ENCODE results near the gene GPR119.
"Not testable (repeated sequence)": the region's sequence is repeated elsewhere in the genome, so short reads cannot be mapped to it uniquely, and the experiment has no call there.

GPR119 gene

DNA sequence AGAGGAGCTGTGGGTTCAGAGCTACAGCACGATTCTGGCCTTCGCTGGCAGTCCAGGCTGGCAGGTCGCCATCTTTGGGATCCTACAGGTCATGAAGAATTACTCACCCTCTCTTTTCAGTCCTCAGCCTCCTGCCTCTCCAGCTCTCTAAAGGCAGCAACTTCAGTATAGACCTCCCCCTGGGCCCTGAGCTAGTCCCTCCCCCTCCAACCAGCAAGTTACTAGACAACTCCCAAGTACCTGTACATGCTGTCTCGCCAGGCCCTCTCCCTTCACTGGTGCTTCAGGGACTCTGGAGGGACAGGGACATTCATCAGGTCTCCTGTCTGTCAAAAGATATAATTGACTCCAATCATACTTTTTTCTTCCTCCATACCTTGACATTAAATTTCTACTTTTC lies at the start of gene GPR119:
TSS of gene GPR119 (minus strand) at position 155 of the 400 bp plus-strand sequence. CDS start 227 bp downstream, outside the sequence.
- no peak for DNase-seq (ENCODE audit: low read depth in 2 of 2)

DNA sequence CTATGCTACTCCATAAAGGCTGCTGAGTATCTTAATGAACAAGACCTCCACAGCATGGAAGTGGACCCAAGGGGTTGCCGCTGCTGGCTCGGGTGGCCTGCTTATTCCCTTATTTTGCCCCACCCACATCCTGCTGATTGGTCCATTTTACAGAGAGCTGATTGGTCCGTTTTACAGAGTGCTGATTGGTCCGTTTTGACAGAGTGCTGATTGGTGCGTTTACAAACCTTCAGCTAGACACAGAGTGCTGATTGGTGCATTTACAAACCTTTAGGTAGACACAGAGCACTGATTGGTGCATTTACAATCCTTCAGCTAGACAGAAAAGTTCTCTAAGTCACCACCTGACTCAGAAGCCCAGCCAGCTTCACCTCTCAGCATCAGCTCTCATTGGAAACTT lies 43.8 kb upstream of the GPR119 start:
- DNase-seq (ENCODE audit: low read depth in 2 of 2) = not testable (repeated sequence)

DNA sequence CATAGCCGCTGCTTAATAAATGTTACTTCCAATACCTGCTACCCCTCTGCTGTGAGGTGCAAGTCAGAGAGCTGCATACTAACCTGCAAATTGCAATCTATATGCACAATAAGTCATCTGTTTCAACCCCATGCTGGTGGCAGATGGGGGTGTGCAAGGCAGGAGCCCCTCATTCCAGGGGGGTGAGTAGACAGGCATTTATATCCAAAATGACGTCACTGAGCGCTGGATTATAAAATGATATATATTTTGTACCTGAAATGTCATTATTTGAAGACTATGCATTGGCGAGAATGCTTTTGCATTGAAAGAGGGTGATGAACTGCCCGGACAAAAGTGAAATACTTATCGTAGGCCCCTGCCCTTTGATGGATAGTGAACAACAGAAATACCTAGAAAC lies 41.1 kb upstream of the GPR119 start:
- no peak for DNase-seq (ENCODE audit: low read depth in 2 of 2)

DNA sequence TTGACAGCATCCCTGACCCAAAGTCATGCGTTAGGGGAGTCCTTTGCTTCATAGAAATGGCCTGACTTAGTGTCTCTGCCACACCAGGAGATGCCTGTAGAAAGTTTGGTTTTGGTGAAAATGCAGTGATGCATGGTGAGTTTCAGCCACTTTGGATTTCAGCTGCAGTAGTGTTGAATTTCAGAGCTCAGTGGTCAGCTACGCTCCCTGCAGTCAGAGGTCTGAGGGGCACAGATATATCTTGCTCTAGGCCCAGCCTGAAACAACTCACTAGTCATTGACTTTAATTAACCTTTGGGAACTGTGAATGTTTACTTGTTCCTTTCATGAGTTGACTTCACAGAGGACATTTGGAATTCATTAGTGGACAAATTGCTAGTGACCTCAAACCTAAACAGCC lies 33.8 kb upstream of the GPR119 start:
- no peak for DNase-seq (ENCODE audit: low read depth in 2 of 2)

DNA sequence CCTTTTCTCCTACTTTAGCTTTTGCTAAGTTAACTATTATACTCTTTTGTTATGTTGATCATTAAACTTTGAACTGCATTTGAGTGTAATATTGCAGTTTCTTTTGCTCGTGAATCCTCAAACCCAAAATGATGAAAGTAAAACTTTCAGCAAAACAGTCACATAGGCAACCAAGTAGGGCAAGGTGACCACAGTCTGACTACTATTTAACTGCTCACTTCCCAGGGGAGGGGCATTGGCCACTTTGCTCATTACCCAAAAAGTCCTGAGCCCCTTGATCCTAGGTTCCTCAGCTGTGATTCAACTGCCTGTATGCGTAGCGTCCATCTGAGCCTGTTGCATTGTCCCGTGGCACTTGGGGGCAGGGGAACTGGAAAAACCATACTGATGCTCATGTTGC lies 33.3 kb upstream of the GPR119 start:
- DNase-seq (ENCODE audit: low read depth in 2 of 2) = no peak

DNA sequence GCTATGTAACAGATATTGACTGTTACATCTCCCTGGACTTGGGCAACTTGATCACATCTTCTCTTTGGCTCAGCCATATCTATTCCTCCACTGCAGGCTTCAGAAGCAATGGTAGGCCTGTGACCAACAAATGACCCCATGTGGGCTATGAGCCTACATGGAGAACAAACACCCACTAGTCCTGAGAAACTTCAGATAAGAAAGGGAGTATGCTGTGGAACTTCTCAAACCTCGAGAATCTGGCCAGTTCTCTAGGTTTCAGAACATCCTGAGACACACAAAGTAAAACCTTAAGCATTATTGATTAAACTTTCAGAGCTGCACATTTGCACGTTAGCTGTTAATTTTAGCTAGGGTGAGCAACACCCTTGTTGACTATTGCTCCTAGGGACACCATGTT lies 32.6 kb upstream of the GPR119 start:
- no peak for DNase-seq (ENCODE audit: low read depth in 2 of 2)

DNA sequence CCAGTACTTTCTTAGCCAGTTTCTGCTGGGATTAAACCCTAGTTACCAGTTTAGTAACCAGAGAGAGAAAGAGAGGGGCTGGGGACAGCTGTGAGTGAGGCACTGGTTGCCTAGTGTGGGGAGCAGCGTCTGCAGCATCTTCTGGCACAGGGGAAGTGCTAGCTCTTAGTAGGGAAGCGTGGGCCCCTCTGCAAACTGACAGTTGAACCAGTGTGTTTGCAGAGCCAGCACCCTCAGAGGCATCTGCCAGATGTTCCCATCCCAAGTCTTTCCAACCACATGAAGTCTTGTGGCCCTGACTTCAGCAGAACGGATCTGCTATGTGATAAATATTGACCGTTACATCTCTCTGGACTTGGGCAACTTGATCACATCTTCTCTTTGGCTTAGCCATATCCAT lies 31.3 kb upstream of the GPR119 start:
- DNase-seq (ENCODE audit: low read depth in 2 of 2) = no peak

DNA sequence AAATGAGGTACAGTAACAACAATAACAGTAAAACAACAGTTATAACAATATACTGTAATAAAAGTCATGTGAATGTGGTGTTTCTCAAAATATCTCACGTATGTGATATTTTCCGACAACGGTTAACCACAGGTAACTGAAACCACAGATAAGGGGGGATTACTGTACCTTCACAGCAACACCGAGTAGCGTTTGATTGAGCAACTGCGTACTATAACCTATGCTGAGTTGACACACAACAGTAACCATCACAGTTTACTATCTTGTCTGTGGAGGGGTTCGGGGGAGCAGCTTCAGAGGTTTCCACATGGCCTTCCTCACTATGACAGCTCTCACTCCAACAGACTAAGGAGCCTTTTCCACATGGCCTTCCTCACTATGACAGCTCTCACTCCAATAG lies 29.7 kb upstream of the GPR119 start:
- no peak for DNase-seq (ENCODE audit: low read depth in 2 of 2)

DNA sequence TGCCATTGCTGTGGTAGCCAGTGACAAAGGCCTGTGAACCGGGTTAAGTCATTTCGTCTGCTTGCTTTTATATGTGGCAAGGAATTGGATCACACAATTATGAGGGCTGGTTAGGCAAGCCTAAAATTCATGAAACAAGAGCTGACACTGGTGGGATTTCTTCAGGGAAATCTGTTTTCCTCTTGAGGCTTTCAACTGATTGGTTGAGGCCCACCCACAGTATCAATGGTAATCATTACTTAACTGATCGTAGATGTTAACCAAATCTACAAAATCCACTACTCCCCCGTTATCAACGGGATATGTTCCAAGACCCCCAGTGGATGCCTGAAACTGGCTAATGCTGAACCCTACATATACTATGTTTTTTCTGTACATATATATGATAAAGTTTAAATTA lies 29.3 kb upstream of the GPR119 start:
- DNase-seq (ENCODE audit: low read depth in 2 of 2) = no peak

DNA sequence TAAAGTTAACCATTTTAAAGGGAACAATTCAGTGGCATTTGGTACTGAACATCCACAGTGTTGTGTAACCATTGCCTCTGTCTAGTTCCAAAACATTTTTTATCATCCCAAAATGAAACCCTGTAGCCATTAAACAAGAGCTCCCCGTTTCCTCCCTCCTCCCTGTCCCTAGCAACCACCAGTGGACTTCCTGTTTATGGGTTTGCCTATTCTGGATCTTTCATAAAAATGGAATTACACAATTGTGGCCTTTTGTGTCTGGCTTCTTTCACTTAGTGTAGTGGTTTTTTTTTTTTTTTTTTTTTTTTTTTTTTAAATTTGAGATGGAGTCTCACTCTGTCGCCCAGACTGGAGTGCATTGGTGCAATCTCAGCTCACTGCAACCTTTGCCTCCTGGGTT lies 27.9 kb upstream of the GPR119 start:
- DNase-seq (ENCODE audit: low read depth in 2 of 2) = no peak

DNA sequence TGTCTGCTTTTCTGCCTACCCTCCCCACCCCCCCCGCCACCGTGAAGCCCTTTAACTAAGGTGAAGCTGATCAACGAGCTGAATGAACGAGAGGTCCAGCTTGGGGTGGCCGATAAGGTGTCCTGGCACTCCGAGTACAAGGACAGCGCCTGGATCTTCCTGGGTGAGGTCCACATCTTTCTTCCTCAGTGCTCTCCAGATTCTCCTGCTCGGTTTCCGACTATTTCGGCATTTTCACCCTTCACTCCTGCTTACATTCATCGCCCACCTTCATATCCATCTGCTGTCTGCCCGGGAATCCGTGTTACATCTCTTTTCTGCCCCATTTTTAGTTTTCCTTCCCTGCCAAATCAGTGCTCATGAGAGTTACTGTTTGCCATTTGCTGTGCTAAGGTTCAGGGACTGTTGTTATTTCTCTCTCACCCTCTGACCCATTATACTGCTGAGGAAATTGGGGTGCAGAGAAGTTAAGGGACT lies 16.8 kb upstream of the GPR119 start:
- DNase-seq (ENCODE audit: low read depth in 2 of 2) = no peak

DNA sequence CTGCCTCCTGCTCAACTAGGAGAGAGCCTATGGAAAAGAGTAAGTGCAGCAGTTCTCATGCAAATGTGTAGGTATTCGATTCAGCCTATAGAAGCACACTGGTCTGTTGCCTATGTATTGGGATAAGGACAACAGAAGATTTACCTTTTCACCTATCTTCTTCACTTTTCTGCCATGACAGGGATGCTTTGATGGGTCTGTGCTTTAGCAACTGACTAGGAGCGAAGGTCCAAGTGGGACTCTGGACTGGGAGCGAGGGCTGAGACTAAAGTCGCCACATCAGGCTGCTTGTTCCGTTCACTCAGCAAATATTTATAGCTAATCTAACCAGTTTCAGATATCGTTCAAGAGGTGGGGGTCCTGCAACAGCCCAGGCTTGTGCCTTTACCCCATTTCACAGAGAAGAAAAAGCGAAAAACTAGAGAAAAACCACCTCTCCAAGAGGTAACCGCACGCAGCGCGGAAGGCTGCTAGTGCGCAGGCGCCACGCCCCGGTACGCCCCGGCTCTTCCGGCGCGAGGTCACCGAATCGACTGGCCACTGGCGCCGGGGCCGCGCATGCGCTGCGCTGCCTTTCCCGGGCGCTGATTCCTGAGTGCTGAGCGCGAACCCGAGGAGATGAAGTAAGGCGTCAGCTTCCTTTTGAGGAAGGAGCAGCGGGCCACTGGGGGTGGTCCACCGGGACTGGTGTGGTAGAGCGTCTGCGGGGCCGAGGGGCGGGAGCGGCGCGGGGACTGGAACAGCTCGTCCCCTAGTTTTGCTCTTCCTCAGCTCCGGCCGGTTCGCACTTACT lies 16.1 kb upstream of the GPR119 start, which contains the start of gene RBMX2:
TSS of gene RBMX2 (plus strand) at position 573 of the 793 bp plus-strand sequence. CDS start at position 619, 46 bp downstream.
- DNase-seq (ENCODE audit: low read depth in 2 of 2) = peak; percentile 45 to 49

DNA sequence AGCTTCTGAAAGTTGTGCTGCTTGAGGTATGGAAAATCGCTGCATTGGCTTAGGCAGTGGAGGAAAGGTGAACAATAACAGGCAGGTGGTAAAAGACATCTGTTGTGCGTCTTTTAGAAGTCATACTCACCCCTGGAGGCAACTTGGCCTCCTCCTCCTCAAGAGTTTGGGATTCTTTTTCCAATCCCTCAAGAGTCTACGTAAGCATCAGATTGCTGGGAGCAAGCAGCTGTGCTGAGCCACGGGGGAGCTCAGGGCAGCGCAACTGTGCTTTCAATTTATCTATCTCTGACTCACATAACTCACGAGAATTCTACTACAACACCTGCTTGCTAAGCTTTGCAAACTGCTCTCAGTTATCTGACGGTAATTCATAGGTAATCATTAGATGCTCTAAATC lies 9.9 kb upstream of the GPR119 start:
- no peak for DNase-seq (ENCODE audit: low read depth in 2 of 2)

DNA sequence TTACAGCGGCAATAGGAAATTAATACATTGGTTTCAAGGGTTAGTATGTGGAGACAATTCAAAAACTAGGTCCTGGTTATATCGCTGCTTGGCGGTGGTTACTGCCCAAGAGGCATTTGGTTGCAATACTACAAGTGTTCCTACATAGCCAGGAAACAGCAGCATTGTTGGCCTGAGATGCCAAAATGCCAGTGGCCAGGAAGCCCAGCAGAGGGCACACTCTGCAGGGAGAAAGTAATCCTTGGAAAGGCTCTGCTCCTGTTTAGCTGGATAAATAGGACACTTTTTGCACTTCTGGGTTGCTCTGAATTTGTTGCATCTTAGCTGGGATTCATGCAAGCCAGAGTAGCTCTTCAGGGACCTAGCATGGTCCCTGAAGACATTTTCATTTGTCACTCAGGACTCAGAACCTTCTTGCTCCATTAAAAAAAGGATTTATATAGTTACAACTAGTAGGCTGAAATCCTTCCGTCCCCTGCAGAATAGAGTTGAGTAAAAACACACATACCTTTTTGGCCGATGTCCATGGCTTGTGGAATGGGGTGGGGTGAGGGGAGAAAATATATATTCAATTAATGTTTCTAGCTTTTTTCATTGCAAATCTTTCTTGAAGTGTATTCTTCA lies 8.1 kb upstream of the GPR119 start:
- no peak for DNase-seq (ENCODE audit: low read depth in 2 of 2)

DNA sequence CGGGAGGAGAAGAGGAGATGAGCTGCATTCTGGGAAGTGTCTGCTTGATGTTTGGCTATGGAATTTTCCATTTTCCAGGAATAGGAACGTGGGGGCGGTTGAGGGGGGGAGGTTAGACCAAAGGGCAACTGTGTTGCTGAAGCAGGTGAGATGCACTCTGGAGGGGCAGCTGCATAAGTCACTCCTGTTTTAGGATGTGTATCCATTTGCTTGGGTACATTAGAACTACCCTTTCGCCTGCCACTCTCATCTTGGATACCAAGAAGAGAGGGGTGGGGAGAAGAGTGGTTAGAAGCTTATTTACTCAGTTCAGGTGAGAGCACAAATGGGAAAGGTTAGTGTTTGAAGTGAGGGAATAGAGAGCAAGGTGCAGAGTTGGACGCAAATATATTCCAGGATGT lies 934 bp upstream of the GPR119 start:
- no peak for DNase-seq (ENCODE audit: low read depth in 2 of 2)

DNA sequence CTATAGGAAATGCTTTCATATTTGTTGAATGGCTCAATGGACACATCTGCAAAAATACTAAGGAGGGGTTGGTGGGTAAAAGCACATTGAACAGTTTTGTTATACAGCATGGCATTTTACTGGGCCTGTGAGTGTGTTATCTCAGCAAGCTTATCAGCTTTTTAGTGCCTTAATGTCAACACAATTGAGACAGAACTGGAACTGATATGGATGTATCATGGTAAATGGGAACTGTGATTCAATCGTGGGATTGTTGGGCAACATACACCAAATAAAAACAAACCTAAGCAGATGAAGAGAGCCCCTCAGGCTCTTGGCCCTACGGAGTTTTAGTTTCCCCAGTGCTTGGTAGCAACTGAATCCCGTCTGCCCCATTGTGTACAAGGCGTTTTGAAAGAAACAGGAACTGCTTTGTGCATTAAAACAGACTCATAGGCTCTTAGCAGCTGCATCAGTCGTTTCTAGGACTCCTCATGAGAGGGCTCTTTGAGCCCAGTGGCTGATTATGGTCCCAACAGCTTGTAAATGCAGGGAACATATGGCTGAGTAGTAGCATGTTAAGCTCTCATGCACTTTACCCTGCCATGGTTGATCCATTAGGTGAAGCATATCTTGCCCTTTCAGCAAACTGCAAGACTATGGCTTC lies 7.3 kb downstream of the GPR119 start:
- DNase-seq (ENCODE audit: low read depth in 2 of 2) = no peak

DNA sequence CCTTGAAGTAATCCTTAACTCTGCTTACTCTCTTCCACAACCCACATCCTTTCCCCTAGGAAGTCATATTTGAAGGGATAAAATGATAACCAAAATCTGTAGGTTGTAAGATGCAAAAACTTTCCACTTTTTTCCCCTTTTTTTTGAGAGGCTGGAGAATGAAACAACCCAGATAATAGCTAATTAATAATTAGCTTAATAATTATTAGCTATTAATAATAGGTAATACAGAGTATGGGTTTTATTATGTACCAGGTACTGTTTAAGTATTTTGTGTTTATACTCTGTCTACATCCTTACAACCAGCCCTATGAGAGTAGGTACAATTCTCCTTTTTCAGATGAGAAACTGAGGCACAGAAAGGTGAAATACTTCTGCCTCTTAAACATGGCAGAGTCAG lies 9.4 kb downstream of the GPR119 start:
- DNase-seq (ENCODE audit: low read depth in 2 of 2) = no peak

DNA sequence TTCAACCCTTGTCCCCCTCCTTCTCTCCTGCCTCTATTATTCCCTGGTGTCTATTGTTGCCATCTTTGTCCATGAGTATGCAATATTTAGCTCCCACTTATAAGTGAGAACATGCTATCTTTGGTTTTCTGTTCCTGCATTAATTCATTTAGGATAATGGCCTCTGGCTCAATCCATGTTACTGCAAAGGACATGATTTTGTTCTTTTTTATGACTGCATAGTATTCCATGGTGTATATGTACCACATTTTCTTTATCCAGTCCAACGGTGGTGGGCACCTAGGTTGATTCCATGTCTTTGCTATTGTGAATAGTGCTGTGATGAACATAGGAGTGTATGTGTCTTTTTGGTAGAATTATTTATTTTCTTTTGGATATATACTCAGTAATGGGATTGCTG lies 33.4 kb downstream of the GPR119 start:
- DNase-seq (ENCODE audit: low read depth in 2 of 2) = not testable (repeated sequence)

DNA sequence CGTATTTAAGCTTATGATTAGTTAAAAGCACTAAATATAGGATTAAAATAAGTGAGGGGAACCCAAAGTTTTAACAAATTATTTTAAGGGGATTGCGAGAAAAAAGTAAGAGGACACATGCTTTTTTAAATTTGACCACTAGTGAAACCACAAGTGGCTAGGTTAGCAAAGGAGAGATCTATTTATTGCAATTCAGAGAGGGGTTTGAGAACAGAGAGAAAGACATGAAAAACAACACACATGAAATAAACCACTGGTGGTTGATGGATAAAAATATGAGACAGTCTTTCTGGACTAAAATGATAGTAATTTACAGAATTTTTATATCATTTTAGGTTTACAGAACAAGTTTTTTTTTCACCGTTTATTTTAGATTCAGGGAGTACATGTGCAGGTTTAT lies 33.9 kb downstream of the GPR119 start:
- no peak for DNase-seq (ENCODE audit: low read depth in 2 of 2)

DNA sequence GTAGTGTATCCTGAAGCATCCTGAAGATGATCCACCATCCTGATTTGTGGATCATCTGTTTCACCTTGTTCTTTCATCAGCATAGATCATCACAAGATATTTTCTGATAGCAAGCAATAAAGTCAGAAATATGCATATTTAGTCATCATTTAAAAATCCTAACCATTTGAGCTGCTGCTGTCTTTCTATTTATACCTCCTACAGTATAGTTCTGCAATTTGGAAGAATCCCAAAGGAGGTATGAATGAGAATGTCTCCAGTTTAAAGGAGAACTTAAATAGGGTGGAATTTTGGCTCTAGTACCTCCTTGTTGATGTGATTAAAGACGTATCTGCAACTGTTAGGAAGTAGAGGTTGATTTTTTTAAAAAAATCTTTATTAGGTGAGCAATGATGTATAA lies 38.2 kb downstream of the GPR119 start:
- DNase-seq (ENCODE audit: low read depth in 2 of 2) = no peak

DNA sequence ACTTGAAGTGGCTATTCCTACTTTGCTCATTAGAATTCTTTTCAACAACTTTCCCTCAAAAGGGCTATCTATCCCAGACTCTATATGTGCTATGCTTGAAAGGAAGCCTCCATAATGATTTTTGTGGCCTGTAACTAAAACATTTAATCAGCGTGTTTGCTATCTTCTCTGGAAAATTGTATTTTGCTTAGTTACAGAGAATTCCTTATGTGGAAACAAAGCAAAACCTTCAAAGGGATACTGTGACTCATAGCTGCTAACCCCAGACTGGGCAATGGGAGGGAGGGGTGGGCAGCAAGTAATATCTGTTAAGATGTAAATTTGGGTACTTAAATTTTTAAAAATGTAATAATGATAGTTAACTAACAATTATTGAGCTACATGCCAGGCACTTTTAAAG lies 42.1 kb downstream of the GPR119 start:
- no peak for DNase-seq (ENCODE audit: low read depth in 2 of 2)

DNA sequence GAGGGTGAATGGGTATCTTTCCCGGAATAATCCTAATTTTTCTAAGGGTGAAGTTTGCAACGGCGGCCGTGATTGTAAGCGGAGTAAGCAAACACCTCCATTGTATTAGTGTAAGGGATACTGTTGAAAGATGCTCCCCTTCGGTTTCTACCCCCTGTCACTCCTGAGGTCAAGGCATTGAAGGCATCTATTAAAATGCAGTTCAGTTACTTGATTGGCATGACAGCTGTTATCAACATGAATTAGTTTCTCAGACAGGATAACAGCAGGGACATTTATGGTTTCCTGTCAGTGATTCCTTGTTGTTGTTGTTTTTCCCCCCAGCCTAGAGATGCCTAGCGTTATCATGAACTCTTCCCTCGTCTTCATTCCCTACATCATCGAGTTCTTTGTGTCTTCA lies 45.2 kb downstream of the GPR119 start:
- no peak for DNase-seq (ENCODE audit: low read depth in 2 of 2)

Data from stimulated activated CD8-positive, alpha-beta memory T cell treated with anti-CD3 and anti-CD28 coated beads, Interleukin-2, amount 100 ng/mL, for 48 hours (primary cell).